HepG2 (cell line): Measurements from ENCODE around the gene MBIP. TPM values are rescaled to one million over a fixed set of nuclear protein-coding genes. Genes with fewer than 3 reads are reported as not detected.

Source experiments
- ARID3A ChIP-seq: IDR thresholded peaks from 2 replicates; pipeline ENCODE4 v1.6.1; 2012; ENCODE audit warnings: low read depth, low read length, improper control_type of control experiment
- FOXO4 ChIP-seq: sonication (generic); formaldehyde crosslinking; conservative IDR thresholded peaks from 2 replicates; pipeline ENCODE4 v1.8.1; 2023; ENCODE audit warnings: missing genetic modification reagents
- MTA1 ChIP-seq: sonication (generic); formaldehyde crosslinking; IDR thresholded peaks from 2 replicates; pipeline ENCODE4 v1.4.0; 2020; ENCODE audit warnings: missing genetic modification reagents, mild to moderate bottlenecking, borderline replicate concordance
- PLRG1 ChIP-seq: fragments of 450-650 bp; conservative IDR thresholded peaks from 2 replicates; pipeline ENCODE4 v1.6.1; 2016
- SNAPC5 ChIP-seq: sonication (generic); formaldehyde crosslinking; IDR thresholded peaks from 2 replicates; pipeline ENCODE4 v1.8.1; 2023; ENCODE audit warnings: mild to moderate bottlenecking, missing genetic modification reagents, borderline replicate concordance
- SOX5 ChIP-seq: IDR thresholded peaks from 2 replicates; pipeline ENCODE4 v1.6.1; 2016; ENCODE audit warnings: borderline replicate concordance
- YEATS4 ChIP-seq: sonication (generic); formaldehyde crosslinking; IDR thresholded peaks from 2 replicates; pipeline ENCODE4 v1.4.0; 2020; ENCODE audit warnings: missing genetic modification reagents, borderline replicate concordance
- ZFP36 ChIP-seq: fragments of 150-350 bp; IDR thresholded peaks from 2 replicates; pipeline ENCODE4 v1.6.1; 2018; ENCODE audit warnings: borderline replicate concordance, low read length, low read depth; ENCODE audit not compliant: partially characterized antibody
- ZHX2 ChIP-seq, 2 experiments: sonication (generic) in 1 of 2; formaldehyde crosslinking in 1 of 2; IDR thresholded peaks; 2 replicates each; pipeline versions ENCODE4 v1.6.1 to v1.9.0; 2014 to 2022; ENCODE audit warnings: antibody characterized with exemption in 1 of 2, borderline replicate concordance in 1 of 2, inconsistent platforms in 1 of 2, low read depth in 1 of 2, missing genetic modification reagents in 1 of 2
- ZNF292 ChIP-seq: sonication (generic); formaldehyde crosslinking; IDR thresholded peaks from 2 replicates; pipeline ENCODE4 v1.8.1; 2022; ENCODE audit warnings: mild to moderate bottlenecking, low read depth, missing genetic modification reagents, borderline replicate concordance
- ZNF367 ChIP-seq: sonication (generic); formaldehyde crosslinking; IDR thresholded peaks from 2 replicates; pipeline ENCODE4 v1.4.0; 2020; ENCODE audit warnings: missing genetic modification reagents, borderline replicate concordance
- ZNF510 ChIP-seq: sonication (generic); formaldehyde crosslinking; IDR thresholded peaks from 2 replicates; pipeline ENCODE4 v1.4.0; 2020; ENCODE audit warnings: low read depth, mild to moderate bottlenecking, missing genetic modification reagents
- ZNF574 ChIP-seq: sonication (generic); formaldehyde crosslinking; IDR thresholded peaks from 2 replicates; pipeline ENCODE4 v1.4.0; 2020; ENCODE audit warnings: missing genetic modification reagents
- ZNF597 ChIP-seq: sonication (generic); formaldehyde crosslinking; IDR thresholded peaks from 2 replicates; pipeline ENCODE4 v1.5.0; 2020; ENCODE audit warnings: missing genetic modification reagents
- polyA plus RNA-seq, 8 experiments: library from polyadenylated mRNA; depleted of rRNA in 3 of 8; stranded (reverse) in 7 of 8; unstranded in 1 of 8; fragments of >200 nt; fragmentation: Illumina TruSeq in 4 of 8; extraction: Trizol in 4 of 8; gene quantifications; 2 replicates each; pipeline versions ENCODE4 v1.2.1 to v1.2.3, GENCODE V29; 2011 to 2016; ENCODE audit warnings: low read depth in 4 of 8, missing spikeins in 1 of 8, mixed read lengths in 1 of 8; ENCODE audit not compliant: insufficient read depth in 1 of 8
- total RNA-seq, 5 experiments: library from RNA; depleted of rRNA; stranded (reverse); fragments of >200 nt; fragmentation: Illumina TruSeq; extraction: Trizol; gene quantifications; 2 replicates each; pipeline ENCODE4 v1.2.3, GENCODE V29; 2016; ENCODE audit warnings: low read depth in 1 of 5

MBIP gene
- total and polyA plus RNA-seq, 2 of the 13 experiments (the other 11 are each of a cell fraction or from before 2014, with no cell fraction given), result 48.1 to 48.6 TPM

GRCh38 chr14:36320897-36321381 is 502 bp upstream of the MBIP start (continued):
- TF ChIP-seq FOXO4 (CRISPR knock-in tag), result 0 out of 2 replicates have a peak, but pooled peaks have one; percentile 67
- TF ChIP-seq ZNF597, result no peak
- TF ChIP-seq SNAPC5, result no peak
- no peak; the same call in 1 of the 2 replicates for TF ChIP-seq YEATS4
- no peak for TF ChIP-seq SOX5 (CRISPR knock-in tag)
- no peak for TF ChIP-seq ZNF510 (CRISPR knock-in tag)
- no peak for TF ChIP-seq ZHX2 (IDR thresholded peaks at IDR 0.05; ENCODE audit: low read depth)
- TF ChIP-seq ZHX2 (CRISPR knock-in tag; IDR thresholded peaks at IDR 0.05; ENCODE audit: borderline replicate concordance), result peak; percentile 35; the same call in 1 of the 2 replicates
- 0 out of 2 replicates have a peak, but pooled peaks have one; percentile 20 for TF ChIP-seq ZNF367 (CRISPR knock-in tag)
- TF ChIP-seq ZNF292 (CRISPR knock-in tag), result no peak
- TF ChIP-seq ARID3A, result no peak
- no peak for TF ChIP-seq PLRG1
- peak; percentile 2 for TF ChIP-seq ZFP36
- TF ChIP-seq MTA1 (CRISPR knock-in tag), result no peak
- no peak for TF ChIP-seq ZNF574 (CRISPR knock-in tag)
